Retinal pigment epithelial cell (primary cell): Measurements from ENCODE around the gene AFDN.

Experiments
- DNase-seq: peaks from one replicate; pipeline ENCODE4 v3.0.0-alpha.2; 2010; ENCODE audit warnings: low read depth
- H3K4me3 ChIP-seq: 2 replicates; pipeline ENCODE4 v1.5.1; 2011; ENCODE audit warnings: mild to moderate bottlenecking, low read length, control low read depth, moderate library complexity
- CTCF ChIP-seq: conservative IDR thresholded peaks from 2 replicates; pipeline ENCODE4 v1.5.1; 2011; ENCODE audit warnings: low read depth, low read length, control low read depth, inconsistent platforms

AFDN gene

GRCh38 chr6:167797011-167797471, 29.7 kb upstream of the AFDN start:
- no peak for DNase-seq
- no peak overlapping the region for H3K4me3 ChIP-seq
- no peak for TF ChIP-seq CTCF

DNA sequence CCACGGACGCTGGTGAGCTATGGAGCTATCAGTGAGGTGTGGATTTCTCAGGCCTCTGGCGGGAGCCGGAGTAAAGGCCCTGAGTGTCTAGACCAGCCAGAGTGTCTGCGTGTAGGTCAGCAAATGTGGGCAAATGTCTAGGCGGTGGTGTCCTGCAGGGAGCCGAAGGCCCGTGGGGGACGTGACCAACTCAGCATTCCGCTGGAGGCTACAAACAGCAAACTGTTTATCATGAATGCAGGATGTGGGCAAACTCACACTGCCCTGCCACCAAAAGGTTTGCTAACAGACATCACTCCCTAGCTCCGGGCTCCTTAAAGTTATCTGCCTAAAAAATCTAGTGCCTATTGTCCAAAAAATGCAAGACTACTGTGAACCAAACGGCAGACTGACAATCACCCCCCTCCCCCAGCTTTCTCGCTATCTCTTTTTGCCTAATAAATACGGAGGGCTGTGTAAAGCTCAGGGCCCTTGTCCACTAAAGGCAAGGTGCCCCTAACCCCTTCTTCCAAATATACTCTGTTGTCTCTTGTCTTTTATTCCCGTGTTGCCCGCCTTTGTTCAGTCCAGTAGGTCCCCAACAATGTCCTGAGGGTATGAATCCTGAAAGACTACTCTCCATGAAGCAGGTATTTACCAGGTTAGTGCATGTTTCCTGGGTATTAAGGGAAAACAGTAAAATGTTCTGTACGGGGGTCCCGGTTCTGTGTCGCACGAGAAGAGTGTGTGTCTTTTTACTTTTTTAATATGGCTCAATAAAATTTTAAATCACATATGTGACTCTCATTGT, 29.0 kb upstream of the AFDN start:
- no peak for TF ChIP-seq CTCF
- no peak overlapping the region for H3K4me3 ChIP-seq
- no peak for DNase-seq

GRCh38 chr6:167798453-167798852, 28.3 kb upstream of the AFDN start:
- no peak overlapping the region for H3K4me3 ChIP-seq
- no peak for TF ChIP-seq CTCF
- no peak for DNase-seq

GRCh38 chr6:167799033-167799821, 27.5 kb upstream of the AFDN start:
- DNase-seq, result no peak
- no peak overlapping the region for H3K4me3 ChIP-seq
- no peak for TF ChIP-seq CTCF

DNA sequence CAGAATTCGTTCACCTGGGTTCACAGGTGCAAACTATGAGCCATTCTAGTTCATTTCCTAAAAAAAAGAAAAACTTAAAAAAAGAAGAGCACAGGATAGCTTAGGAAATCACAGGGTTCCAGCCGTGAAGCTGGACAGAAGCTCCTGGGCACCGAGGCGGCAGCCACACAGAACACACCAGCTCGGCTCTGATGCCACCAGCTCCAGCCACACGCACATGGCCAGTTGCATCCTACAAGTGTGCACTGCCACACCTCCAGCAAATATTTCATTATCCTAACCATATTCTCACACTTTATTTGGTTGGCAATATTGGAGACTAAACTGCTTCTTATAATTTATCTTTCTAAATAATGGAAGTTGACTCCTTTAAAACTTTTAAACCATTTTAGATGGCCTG, 26.2 kb upstream of the AFDN start:
- TF ChIP-seq CTCF, result no peak
- DNase-seq, result no peak
- no peak overlapping the region for H3K4me3 ChIP-seq

DNA sequence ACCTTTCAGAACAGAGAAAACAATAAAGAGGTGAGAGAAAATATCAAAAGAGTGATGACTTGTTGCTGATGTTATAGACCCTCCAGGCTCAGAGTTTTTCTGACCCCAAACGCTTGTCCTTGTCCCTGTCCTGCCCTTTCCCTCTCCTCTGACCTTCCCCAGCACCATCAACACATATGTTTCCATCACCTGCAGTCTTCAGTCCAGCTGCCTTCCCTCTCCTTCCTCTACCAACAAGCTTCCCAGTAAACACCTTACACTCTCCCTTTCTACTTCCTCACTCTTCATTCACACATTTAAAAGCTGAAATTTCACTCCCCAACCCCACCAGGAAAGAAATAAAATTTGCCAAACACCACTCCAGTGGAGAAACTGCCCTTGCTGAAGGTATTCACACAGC, 25.4 kb upstream of the AFDN start:
- H3K4me3 ChIP-seq, result no peak overlapping the region
- no peak for TF ChIP-seq CTCF
- no peak for DNase-seq
